PC-3 (cell line): ENCODE results near the gene TMOD3. TPM values are rescaled to one million over a fixed set of nuclear protein-coding genes. Genes with fewer than 3 reads are reported as not detected.
"Not testable (repeated sequence)": the region's sequence is repeated elsewhere in the genome, so short reads cannot be mapped to it uniquely, and the experiment has no call there.

Source experiments
- ATAC-seq: fragments of 200-7000 bp; cut with Tn5 transposase; 2 replicates; pipeline ENCODE4 v1.9.1; 2020; ENCODE audit warnings: mild to moderate bottlenecking, moderate library complexity
- BruUV-seq: library from RNA; stranded (reverse); fragments of 400-500 nt; replicated peaks from 2 replicates; lab custom pipeline; 2021; lab: Mats Ljungman, UMichigan
- CTCF ChIA-PET: fragments of 300-600 bp; sonication (Branson Sonifier 250); formaldehyde crosslinking; loops from one replicate; lab custom pipeline; 2022; ENCODE audit warnings: antibody characterized with exemption; lab: Charles Lee
- POLR2A ChIA-PET: fragments of 300-600 bp; sonication (Branson Sonifier 250); formaldehyde crosslinking; loops from one replicate; lab custom pipeline; 2022; ENCODE audit warnings: antibody characterized with exemption; ENCODE audit not compliant: unreplicated experiment; lab: Charles Lee
- DNase-seq: peaks from one replicate; pipeline ENCODE4 v3.0.0-alpha.2; 2015
- H2AFZ ChIP-seq: fragments of 300-600 bp; sonication (generic); 2 replicates; pipeline ENCODE4 v1.6.0; 2016; ENCODE audit warnings: antibody characterized with exemption, low read length
- H3F3A ChIP-seq: fragments of 300-600 bp; sonication (generic); one replicate; pipeline ENCODE4 v1.6.0; 2017; ENCODE audit warnings: antibody characterized with exemption, low read length, control low read depth, mild to moderate bottlenecking; ENCODE audit not compliant: unreplicated experiment
- H3K27ac ChIP-seq: fragments of 300-600 bp; sonication (generic); 2 replicates; pipeline ENCODE4 v1.5.1; 2016; ENCODE audit warnings: mild to moderate bottlenecking, low read length
- H3K27me3 ChIP-seq: fragments of 300-600 bp; sonication (generic); 2 replicates; pipeline ENCODE4 v1.6.1; 2016; ENCODE audit warnings: low read length, mixed read lengths
- H3K36me3 ChIP-seq: fragments of 300-600 bp; sonication (generic); 2 replicates; pipeline ENCODE4 v1.6.1; 2016; ENCODE audit warnings: low read depth, mixed run types, low read length, mixed read lengths
- H3K4me1 ChIP-seq: fragments of 300-600 bp; sonication (generic); 2 replicates; pipeline ENCODE4 v1.5.1; 2016; ENCODE audit warnings: low read length; ENCODE audit not compliant: insufficient read depth
- H3K4me2 ChIP-seq: fragments of 300-600 bp; sonication (generic); 2 replicates; pipeline ENCODE4 v1.6.0; 2016; ENCODE audit warnings: low read length
- H3K4me3 ChIP-seq: fragments of 300-600 bp; sonication (generic); 2 replicates; pipeline ENCODE4 v1.5.1; 2016; ENCODE audit warnings: mild to moderate bottlenecking, low read length, mixed read lengths
- H3K79me2 ChIP-seq: fragments of 300-600 bp; sonication (generic); 2 replicates; pipeline ENCODE4 v1.6.1; 2017; ENCODE audit warnings: low read length, mixed read lengths
- H3K9ac ChIP-seq: fragments of 300-600 bp; sonication (generic); 2 replicates; pipeline ENCODE4 v1.6.0; 2016; ENCODE audit warnings: mild to moderate bottlenecking, low read length
- H3K9me2 ChIP-seq: fragments of 300-600 bp; sonication (generic); replicated peaks from 2 replicates; pipeline ENCODE4 v1.6.1; 2016; ENCODE audit warnings: mixed run types, low read length, mixed read lengths
- H3K9me3 ChIP-seq: fragments of 300-600 bp; sonication (generic); 2 replicates; pipeline ENCODE4 v1.6.1; 2016; ENCODE audit warnings: low read length, mixed read lengths
- H4K20me1 ChIP-seq: fragments of 300-600 bp; sonication (generic); 2 replicates; pipeline ENCODE4 v1.6.1; 2016; ENCODE audit warnings: low read length, mixed read lengths
- EZH2 ChIP-seq: fragments of 300-600 bp; sonication (generic); IDR thresholded peaks from one replicate; pipeline ENCODE4 v1.6.1; 2017; ENCODE audit warnings: antibody characterized with exemption, mild to moderate bottlenecking, low read length; ENCODE audit not compliant: unreplicated experiment
- EZH2phosphoT487 ChIP-seq: fragments of 300-600 bp; sonication (generic); IDR thresholded peaks from 2 replicates; pipeline ENCODE4 v1.6.1; 2018; ENCODE audit warnings: mild to moderate bottlenecking, antibody characterized with exemption, low read length, borderline replicate concordance
- intact Hi-C: fragments of 100-400 bp; cut with micrococcal nuclease; formaldehyde crosslinking; loops from 2 replicates; pipeline ENCODE4 v1.9.0; 2023
- total RNA-seq: library from RNA; depleted of rRNA; stranded (reverse); fragments of >200 nt; gene quantifications from 2 replicates; pipeline ENCODE4 v1.2.3, GENCODE V29; 2014
- TF ChIP-seq, protein P1 (sequence below): fragments of 300-600 bp; sonication (generic); conservative IDR thresholded peaks from 2 replicates; pipeline ENCODE4 v1.5.1; 2017; ENCODE audit warnings: antibody characterized with exemption, low read depth, mild to moderate bottlenecking, low read length

Gene TMOD3
- total RNA-seq, 1 experiment from 2014 or later, result 43.9 TPM

DNA sequence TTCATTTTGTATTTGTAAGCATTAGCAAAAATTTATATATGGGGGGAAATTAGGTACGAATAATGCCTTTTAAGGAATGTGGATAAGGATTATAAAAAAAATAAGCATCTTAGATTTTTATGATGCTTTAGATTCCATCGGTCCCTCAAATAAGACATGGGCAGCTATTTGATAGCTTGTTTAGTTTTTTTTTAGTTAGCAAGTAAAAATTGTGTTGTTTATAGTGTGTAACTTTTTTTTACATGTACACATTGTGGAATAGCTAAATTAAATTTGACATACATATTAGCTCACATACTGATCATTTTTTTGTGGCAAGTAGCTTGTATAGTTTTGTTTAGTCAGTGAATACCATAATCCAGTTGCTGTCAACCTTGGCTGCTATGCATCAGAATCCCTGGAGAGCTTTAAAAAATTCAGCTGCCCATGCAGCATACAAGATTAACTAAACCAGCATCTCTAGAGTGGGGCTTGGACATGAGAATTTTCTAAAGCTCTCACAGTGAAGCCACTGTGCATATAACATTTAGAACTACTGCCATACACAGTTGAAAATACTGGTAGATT, 53.9 kb downstream of the TMOD3 start:
- no peak overlapping the region for H3K27ac ChIP-seq
- BruUV-seq, result no TSS peak
- H3K4me1 ChIP-seq, result peaks cover 37% of the 10 kb centered on the region
- H3K4me2 ChIP-seq, result no peak overlapping the region
- no peak overlapping the region for H3K4me3 ChIP-seq
- ChIA-PET CTCF (no interaction called here), POLR2A (no interaction called here)
- no peaks in the 10 kb centered on the region for H3K9me3 ChIP-seq
- intact Hi-C loops, result no loop called here
- H4K20me1 ChIP-seq, result no peaks in the 10 kb centered on the region
- no peak overlapping the region for H3K9ac ChIP-seq
- no peaks in the 10 kb centered on the region for H3K9me2 ChIP-seq
- H2AFZ ChIP-seq, result no peak overlapping the region
- peaks cover 10% of the 10 kb centered on the region for H3F3A ChIP-seq
- no peaks in the 10 kb centered on the region for H3K27me3 ChIP-seq
- DNase-seq, result no peak
- TF ChIP-seq EZH2phosphoT487, result no peak
- TF ChIP-seq, protein P1, sequence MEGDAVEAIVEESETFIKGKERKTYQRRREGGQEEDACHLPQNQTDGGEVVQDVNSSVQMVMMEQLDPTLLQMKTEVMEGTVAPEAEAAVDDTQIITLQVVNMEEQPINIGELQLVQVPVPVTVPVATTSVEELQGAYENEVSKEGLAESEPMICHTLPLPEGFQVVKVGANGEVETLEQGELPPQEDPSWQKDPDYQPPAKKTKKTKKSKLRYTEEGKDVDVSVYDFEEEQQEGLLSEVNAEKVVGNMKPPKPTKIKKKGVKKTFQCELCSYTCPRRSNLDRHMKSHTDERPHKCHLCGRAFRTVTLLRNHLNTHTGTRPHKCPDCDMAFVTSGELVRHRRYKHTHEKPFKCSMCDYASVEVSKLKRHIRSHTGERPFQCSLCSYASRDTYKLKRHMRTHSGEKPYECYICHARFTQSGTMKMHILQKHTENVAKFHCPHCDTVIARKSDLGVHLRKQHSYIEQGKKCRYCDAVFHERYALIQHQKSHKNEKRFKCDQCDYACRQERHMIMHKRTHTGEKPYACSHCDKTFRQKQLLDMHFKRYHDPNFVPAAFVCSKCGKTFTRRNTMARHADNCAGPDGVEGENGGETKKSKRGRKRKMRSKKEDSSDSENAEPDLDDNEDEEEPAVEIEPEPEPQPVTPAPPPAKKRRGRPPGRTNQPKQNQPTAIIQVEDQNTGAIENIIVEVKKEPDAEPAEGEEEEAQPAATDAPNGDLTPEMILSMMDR, result no peak
- TF ChIP-seq EZH2, result no peak
- H3K36me3 ChIP-seq, result no peaks in the 10 kb centered on the region; the same call in 1 of the 2 replicates
- ATAC-seq, result no peak
- H3K79me2 ChIP-seq, result peaks cover 59% of the 10 kb centered on the region

DNA sequence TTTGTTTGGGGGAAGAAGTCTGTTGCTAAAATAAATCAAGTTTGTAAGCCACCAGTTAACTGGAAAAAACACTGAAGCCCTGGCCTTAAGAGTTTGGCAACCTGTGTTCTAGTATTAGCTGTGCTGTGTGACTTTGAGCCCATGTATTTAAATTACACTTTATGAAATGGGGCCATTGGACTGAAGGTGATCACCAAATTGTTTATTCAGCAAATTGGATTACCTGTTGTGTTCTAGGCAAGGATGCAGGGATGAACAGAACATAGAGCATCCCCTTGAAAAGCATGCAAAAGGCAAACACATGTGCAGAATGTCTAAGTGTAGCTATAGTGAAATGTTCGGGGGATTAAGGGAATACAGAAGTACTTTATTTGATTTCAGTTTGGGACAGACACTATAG, 54.6 kb downstream of the TMOD3 start:
- H3K4me2 ChIP-seq, result no peak overlapping the region
- peaks cover 57% of the 10 kb centered on the region for H3K79me2 ChIP-seq
- no peaks in the 10 kb centered on the region for H3K9me3 ChIP-seq
- no peak overlapping the region for H3K27ac ChIP-seq
- DNase-seq, result no peak
- TF ChIP-seq EZH2 (no peak), EZH2phosphoT487 (no peak)
- H3K9me2 ChIP-seq, result no peaks in the 10 kb centered on the region
- no peak overlapping the region for H3K9ac ChIP-seq
- no peak for ATAC-seq
- intact Hi-C loops, result no loop called here
- H3K27me3 ChIP-seq, result no peaks in the 10 kb centered on the region
- BruUV-seq, result no TSS peak
- peaks cover 6% of the 10 kb centered on the region for H3F3A ChIP-seq
- ChIA-PET CTCF (no interaction called here), POLR2A (no interaction called here)
- peaks cover under 1% of the 10 kb centered on the region for H3K36me3 ChIP-seq
- H2AFZ ChIP-seq, result no peak overlapping the region
- no peaks in the 10 kb centered on the region for H4K20me1 ChIP-seq
- peaks cover 32% of the 10 kb centered on the region for H3K4me1 ChIP-seq
- no peak overlapping the region for H3K4me3 ChIP-seq

DNA sequence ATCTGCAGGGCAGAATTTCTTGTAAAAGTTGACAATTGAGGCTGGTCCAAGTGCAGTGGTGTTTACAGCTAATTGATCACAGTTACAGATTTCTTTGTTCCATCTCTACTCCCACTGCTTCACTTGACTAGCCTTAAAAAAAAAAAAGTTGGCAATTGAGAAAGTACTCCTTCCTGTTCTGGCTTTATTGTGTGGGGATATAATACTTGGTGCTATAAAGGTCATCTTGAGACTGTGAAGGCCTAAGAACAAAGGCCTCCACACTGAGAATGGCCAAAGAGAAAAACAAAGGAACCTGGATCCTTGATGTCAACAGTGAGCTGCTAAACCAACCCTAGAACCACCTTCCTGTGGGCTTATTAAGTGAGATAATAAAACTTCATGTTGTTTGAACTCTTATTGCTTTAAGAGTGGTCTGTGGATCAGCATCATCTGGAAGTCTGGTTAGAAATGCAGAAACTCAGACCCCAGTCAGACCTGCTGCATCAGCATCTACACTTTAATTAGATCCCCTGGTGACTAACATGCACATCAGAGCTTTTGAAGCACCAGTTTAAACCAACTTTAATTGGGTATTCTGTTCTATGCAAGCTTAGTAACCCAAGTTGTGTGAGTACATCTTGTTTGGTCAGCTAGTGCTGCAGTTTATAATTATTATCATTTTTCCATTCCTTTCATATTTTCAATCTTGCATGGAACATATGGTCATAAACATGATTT, 55.2 kb downstream of the TMOD3 start:
- no peaks in the 10 kb centered on the region for H3K9me2 ChIP-seq
- ChIA-PET POLR2A (no interaction called here), CTCF (interaction anchor here (0.9 kb wide), 1 partner anchor 33 kb away, joined by 3 read pairs; no protein-coding TSS in a partner anchor)
- ATAC-seq (peak; percentile 68), DNase-seq (peak; percentile 39)
- H2AFZ ChIP-seq, result no peak overlapping the region
- no peak overlapping the region for H3K4me3 ChIP-seq
- H3F3A ChIP-seq, result no peaks in the 10 kb centered on the region
- no peak overlapping the region for H3K4me2 ChIP-seq
- BruUV-seq, result no TSS peak
- peaks cover 26% of the 10 kb centered on the region for H3K4me1 ChIP-seq
- H3K79me2 ChIP-seq, result peaks cover 51% of the 10 kb centered on the region
- no peak overlapping the region for H3K27ac ChIP-seq
- TF ChIP-seq, protein P1, result no peak
- no peak for TF ChIP-seq EZH2phosphoT487
- TF ChIP-seq EZH2, result no peak
- H3K27me3 ChIP-seq, result no peaks in the 10 kb centered on the region
- intact Hi-C loops, result no loop called here
- no peak overlapping the region for H3K9ac ChIP-seq
- peaks cover 4% of the 10 kb centered on the region for H3K36me3 ChIP-seq
- no peaks in the 10 kb centered on the region for H4K20me1 ChIP-seq
- no peaks in the 10 kb centered on the region for H3K9me3 ChIP-seq

DNA sequence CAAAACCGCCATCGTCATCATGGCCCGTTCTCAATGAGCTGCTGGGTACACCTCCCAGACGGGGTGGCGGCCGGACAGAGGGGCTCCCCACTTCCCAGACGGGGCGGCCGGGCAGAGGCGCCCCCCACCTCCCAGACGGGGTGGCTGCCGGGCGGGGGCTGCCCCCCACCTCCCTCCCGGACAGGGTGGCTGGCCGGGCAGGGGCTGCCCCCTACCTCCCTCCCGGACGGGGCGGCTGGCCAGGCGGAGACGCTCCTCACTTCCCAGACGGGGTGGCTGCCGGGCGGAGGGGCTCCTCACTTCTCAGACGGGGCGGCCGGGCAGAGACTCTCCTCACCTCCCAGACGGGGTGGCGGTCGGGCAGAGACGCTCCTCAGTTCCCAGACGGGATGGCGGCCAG, 56.3 kb downstream of the TMOD3 start:
- intact Hi-C loops, H3K4me3 ChIP-seq, H4K20me1 ChIP-seq, H2AFZ ChIP-seq, H3K4me2 ChIP-seq, BruUV-seq, DNase-seq, ATAC-seq, H3F3A ChIP-seq, H3K36me3 ChIP-seq, H3K9ac ChIP-seq, H3K9me3 ChIP-seq, CTCF ChIA-PET, H3K27ac ChIP-seq, H3K27me3 ChIP-seq, H3K9me2 ChIP-seq, POLR2A ChIA-PET: not testable (repeated sequence)
- Histone ChIP-seq H3K79me2 (peaks cover 40% of the 10 kb centered on the region), H3K4me1 (peaks cover 17% of the 10 kb centered on the region)
